ENCODE data around the gene CR2.
"Not testable (repeated sequence)": the region's sequence is repeated elsewhere in the genome, so short reads cannot be mapped to it uniquely, and the experiment has no call there.

The CR2 gene

DNA sequence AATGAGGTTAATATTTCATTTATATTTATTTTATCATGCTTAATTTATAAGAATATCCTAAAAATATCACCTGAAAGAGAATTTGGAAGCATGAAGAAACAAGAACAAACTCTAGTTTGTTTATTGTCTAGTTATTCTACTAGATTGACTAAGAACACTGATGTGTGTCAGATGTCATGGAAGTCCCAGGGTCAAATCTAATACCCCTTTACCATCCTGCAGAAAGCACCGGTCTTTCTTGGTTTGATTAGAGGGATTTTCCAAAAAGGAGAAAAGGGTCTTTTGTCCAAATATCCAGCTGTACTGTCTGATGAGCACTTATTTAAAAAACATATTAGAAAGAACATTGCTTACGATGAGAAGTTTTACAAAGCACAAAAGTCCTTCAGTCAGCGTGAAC lies 20.7 kb upstream of the CR2 start:
- DNase-seq (ENCODE audit: extremely low spot score), result no peak
- CTCF ChIA-PET, result interaction anchor here (0.8 to 1.1 kb wide), 2 partner anchors 9 to 20 kb away, joined by 3 read pairs; no protein-coding TSS in a partner anchor
- TF ChIP-seq, protein P1, sequence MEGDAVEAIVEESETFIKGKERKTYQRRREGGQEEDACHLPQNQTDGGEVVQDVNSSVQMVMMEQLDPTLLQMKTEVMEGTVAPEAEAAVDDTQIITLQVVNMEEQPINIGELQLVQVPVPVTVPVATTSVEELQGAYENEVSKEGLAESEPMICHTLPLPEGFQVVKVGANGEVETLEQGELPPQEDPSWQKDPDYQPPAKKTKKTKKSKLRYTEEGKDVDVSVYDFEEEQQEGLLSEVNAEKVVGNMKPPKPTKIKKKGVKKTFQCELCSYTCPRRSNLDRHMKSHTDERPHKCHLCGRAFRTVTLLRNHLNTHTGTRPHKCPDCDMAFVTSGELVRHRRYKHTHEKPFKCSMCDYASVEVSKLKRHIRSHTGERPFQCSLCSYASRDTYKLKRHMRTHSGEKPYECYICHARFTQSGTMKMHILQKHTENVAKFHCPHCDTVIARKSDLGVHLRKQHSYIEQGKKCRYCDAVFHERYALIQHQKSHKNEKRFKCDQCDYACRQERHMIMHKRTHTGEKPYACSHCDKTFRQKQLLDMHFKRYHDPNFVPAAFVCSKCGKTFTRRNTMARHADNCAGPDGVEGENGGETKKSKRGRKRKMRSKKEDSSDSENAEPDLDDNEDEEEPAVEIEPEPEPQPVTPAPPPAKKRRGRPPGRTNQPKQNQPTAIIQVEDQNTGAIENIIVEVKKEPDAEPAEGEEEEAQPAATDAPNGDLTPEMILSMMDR (IDR thresholded peaks at IDR 0.05; ENCODE audit: control extremely low read depth, extremely low read depth, low read depth, missing control alignments), result no peak
- POLR2A ChIA-PET, result no interaction called here

DNA sequence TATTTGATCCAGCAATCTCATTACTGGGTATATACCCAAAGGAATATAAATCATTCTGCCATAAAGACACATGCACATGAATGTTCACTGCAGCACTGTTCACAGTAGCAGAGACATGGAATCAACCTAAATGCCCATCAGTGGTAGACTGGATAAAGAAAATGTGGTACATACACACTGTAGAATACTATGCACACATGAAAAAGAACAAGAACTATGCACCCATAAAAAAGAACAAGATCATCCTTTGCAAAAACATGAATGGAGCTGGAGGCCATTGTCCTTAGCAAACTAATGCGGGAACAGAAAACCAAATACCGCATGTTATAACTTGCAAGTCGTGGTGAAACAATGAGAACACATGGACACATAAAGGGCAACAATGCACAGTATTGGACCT lies 17.4 kb upstream of the CR2 start:
- ChIA-PET CTCF (interaction anchor here (0.6 to 4.1 kb wide), 6 partner anchors 9 to 63 kb away, joined by 3 to 19 read pairs (median 6); partner anchors contain the start of gene CR2), POLR2A (interaction anchor here (1.6 kb wide), 1 partner anchor 17 kb away, joined by 4 read pairs; the partner anchor contains the start of gene CR2)
- not testable (repeated sequence) for DNase-seq (ENCODE audit: extremely low spot score)

- no peak for DNase-seq (ENCODE audit: extremely low spot score)
- CTCF ChIA-PET, result interaction anchor here (1.4 to 2.2 kb wide), 3 partner anchors 14 to 20 kb away, joined by 3 to 6 read pairs (median 5); partner anchors contain the start of gene CR2
- POLR2A ChIA-PET, result no interaction called here
- TF ChIP-seq, protein P1 (IDR thresholded peaks at IDR 0.05; ENCODE audit: control extremely low read depth, extremely low read depth, low read depth, missing control alignments), result no peak
Measured at GRCh38 chr1:207440626-207441025, 13.5 kb upstream of the CR2 start.

GRCh38 chr1:207444514-207445217 lies 9.5 kb upstream of the CR2 start:
- ChIA-PET CTCF (interaction anchor here (1.2 to 1.8 kb wide), 5 partner anchors 9 to 395 kb away, joined by 4 to 7 read pairs (median 5); partner anchors contain the start of gene CR2), POLR2A (no interaction called here)
- TF ChIP-seq, protein P1 (IDR thresholded peaks at IDR 0.05; ENCODE audit: control extremely low read depth, extremely low read depth, low read depth, missing control alignments), result no peak
- DNase-seq (ENCODE audit: extremely low spot score), result no peak

DNA sequence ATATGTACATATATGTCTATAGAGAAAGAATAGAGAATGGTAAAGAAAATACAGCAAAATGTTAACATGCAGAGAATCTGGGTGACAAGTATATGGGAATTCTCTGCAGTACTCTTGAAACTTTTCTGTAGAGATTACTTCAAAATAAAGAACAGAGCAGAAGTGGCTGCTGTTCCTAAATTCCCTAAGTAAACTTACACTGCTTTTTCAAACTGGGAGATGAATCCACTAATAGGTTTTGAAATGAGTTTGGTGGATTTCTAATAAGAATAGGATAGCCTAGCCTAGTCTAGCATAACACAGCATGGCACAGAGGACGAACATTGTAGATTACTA lies 450 bp upstream of the CR2 start:
- TF ChIP-seq, protein P1 (IDR thresholded peaks at IDR 0.05; ENCODE audit: control extremely low read depth, extremely low read depth, low read depth, missing control alignments), result no peak
- CTCF ChIA-PET, result interaction anchor here (0.9 to 3.5 kb wide), 15 partner anchors 8 to 49 kb away, joined by 3 to 23 read pairs (median 6); partner anchors contain the start of gene CR1
- no peak for DNase-seq (ENCODE audit: extremely low spot score)
- POLR2A ChIA-PET, result interaction anchor here (0.8 to 2.4 kb wide), 10 partner anchors 8 to 344 kb away, joined by 3 to 10 read pairs (median 4); partner anchors contain the start of gene CR1

GRCh38 chr1:207455183-207455754 lies 1.1 kb downstream of the CR2 start:
- ChIA-PET CTCF (interaction anchor here (1.0 to 3.5 kb wide), 16 partner anchors 9 to 49 kb away, joined by 3 to 23 read pairs (median 7); partner anchors contain the start of gene CR1), POLR2A (interaction anchor here (0.7 to 2.4 kb wide), 6 partner anchors 24 to 119 kb away, joined by 3 to 10 read pairs (median 4); no protein-coding TSS in a partner anchor)
- peak; percentile 16 for DNase-seq (ENCODE audit: extremely low spot score)
- TF ChIP-seq, protein P1 (IDR thresholded peaks at IDR 0.05; ENCODE audit: control extremely low read depth, extremely low read depth, low read depth, missing control alignments), result no peak

DNA sequence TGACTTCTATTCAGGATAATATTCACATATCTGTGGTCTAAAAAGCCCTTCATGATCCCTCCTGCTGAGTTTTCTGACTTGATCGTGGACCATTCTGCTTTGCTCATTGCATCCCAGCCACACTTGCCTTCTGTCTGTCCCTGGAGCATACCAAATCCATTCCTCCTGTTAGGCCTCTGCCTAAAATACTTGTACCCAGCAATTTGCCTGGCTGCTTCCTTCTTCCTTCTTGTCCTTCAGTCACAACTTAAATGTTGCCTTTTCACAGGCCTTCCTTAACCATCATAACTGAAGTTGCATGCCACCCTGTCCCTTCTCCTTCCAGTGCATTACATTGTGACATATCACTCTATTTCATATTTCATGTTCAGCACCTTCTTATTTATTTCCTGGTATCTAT lies 4.3 kb downstream of the CR2 start:
- CTCF ChIA-PET, result no interaction called here
- no peak for DNase-seq (ENCODE audit: extremely low spot score)
- POLR2A ChIA-PET, result no interaction called here
- TF ChIP-seq, protein P1 (IDR thresholded peaks at IDR 0.05; ENCODE audit: control extremely low read depth, extremely low read depth, low read depth, missing control alignments), result no peak

All from GM10248 (cell line).